Astrocyte of the spinal cord (primary cell): ENCODE measurements around the gene GAPT.

Experiments
- DNase-seq: peaks from one replicate; pipeline ENCODE4 v3.0.0; 2011; ENCODE audit warnings: low read depth, low spot score
- H3K4me3 ChIP-seq: 2 replicates; pipeline ENCODE4 v1.5.1; 2011; ENCODE audit warnings: low read depth, mild to moderate bottlenecking, low read length, moderate library complexity
- CTCF ChIP-seq: IDR thresholded peaks from 2 replicates; pipeline ENCODE4 v1.5.1; 2012; ENCODE audit warnings: low read depth, mild to moderate bottlenecking, low read length, inconsistent platforms
- in situ Hi-C: cut with HindIII; loops from 2 replicates; pipeline ENCODE4 v1.10.0; 2017; ENCODE audit warnings: low sequenced_read_pairs

Gene GAPT

GRCh38 chr5:58542709-58543108, 51.5 kb downstream of the GAPT start:
- TF ChIP-seq CTCF: no peak
- H3K4me3 ChIP-seq: no peak overlapping the region
- in situ Hi-C loops: no loop called here
- no peak for DNase-seq

GRCh38 chr5:58543723-58544122, 52.5 kb downstream of the GAPT start:
- DNase-seq: no peak
- in situ Hi-C loops: no loop called here
- no peak for TF ChIP-seq CTCF
- H3K4me3 ChIP-seq: no peak overlapping the region

GRCh38 chr5:58544195-58544594, 53.0 kb downstream of the GAPT start:
- no peak overlapping the region for H3K4me3 ChIP-seq
- no peak for TF ChIP-seq CTCF
- in situ Hi-C loops: no loop called here
- no peak for DNase-seq

- no peak for DNase-seq
- no peak for TF ChIP-seq CTCF
- in situ Hi-C loops: no loop called here
Observed at GRCh38 chr5:58544926-58545325, 53.7 kb downstream of the GAPT start.

GRCh38 chr5:58545912-58546311, 54.7 kb downstream of the GAPT start:
- TF ChIP-seq CTCF: no peak
- no peak overlapping the region for H3K4me3 ChIP-seq
- DNase-seq: no peak
- in situ Hi-C loops: no loop called here

More at GRCh38 chr5:58544926-58545325, 53.7 kb downstream of the GAPT start:
- no peak overlapping the region for H3K4me3 ChIP-seq
